DOHH2 (cell line): ENCODE measurements around the gene ACADL.

Source experiments
- H3F3A ChIP-seq: fragments of 200-600 bp; sonication (generic), shearing (Covaris generic); 2 replicates; pipeline ENCODE4 v1.6.0; 2016; ENCODE audit warnings: antibody characterized with exemption, mild to moderate bottlenecking; ENCODE audit not compliant: control insufficient read depth, insufficient read depth
- H3K27ac ChIP-seq: fragments of 200-600 bp; sonication (generic); 2 replicates; pipeline ENCODE4 v1.5.1; 2014; ENCODE audit warnings: low read depth, mild to moderate bottlenecking, low read length, moderate library complexity
- H3K27me3 ChIP-seq: fragments of 200-600 bp; sonication (generic); 2 replicates; pipeline ENCODE4 v1.6.1; 2014; ENCODE audit warnings: mild to moderate bottlenecking, low read length, mixed read lengths; ENCODE audit not compliant: control insufficient read depth
- H3K36me3 ChIP-seq: fragments of 200-600 bp; sonication (generic); 2 replicates; pipeline ENCODE4 v1.6.1; 2014; ENCODE audit warnings: mild to moderate bottlenecking, low read length, moderate library complexity, mixed read lengths; ENCODE audit not compliant: control insufficient read depth
- H3K4me1 ChIP-seq: fragments of 200-600 bp; sonication (generic); 2 replicates; pipeline ENCODE4 v1.6.1; 2014; ENCODE audit warnings: mild to moderate bottlenecking, low read length, mixed read lengths; ENCODE audit not compliant: control insufficient read depth
- H3K4me2 ChIP-seq: fragments of 200-600 bp; sonication (generic); 2 replicates; pipeline ENCODE4 v1.6.0; 2014; ENCODE audit warnings: mild to moderate bottlenecking, low read length, moderate library complexity
- H3K4me3 ChIP-seq: fragments of 200-600 bp; sonication (generic); 2 replicates; pipeline ENCODE4 v1.5.1; 2014; ENCODE audit warnings: mild to moderate bottlenecking, low read length, mixed read lengths
- H3K79me2 ChIP-seq: fragments of 200-600 bp; sonication (generic); 2 replicates; pipeline ENCODE4 v1.6.1; 2014; ENCODE audit warnings: mild to moderate bottlenecking, low read length, mixed read lengths; ENCODE audit not compliant: control insufficient read depth
- H3K9me2 ChIP-seq: fragments of 200-600 bp; sonication (generic); replicated peaks from 2 replicates; pipeline ENCODE4 v1.6.1; 2014; ENCODE audit warnings: mild to moderate bottlenecking, low read length, mixed read lengths; ENCODE audit not compliant: control insufficient read depth
- H3K9me3 ChIP-seq: fragments of 200-600 bp; sonication (generic); 2 replicates; pipeline ENCODE4 v1.6.1; 2014; ENCODE audit warnings: antibody characterized with exemption, low read length, mixed read lengths; ENCODE audit not compliant: control insufficient read depth, insufficient read depth
- H4K20me1 ChIP-seq: fragments of 200-600 bp; sonication (generic); 2 replicates; pipeline ENCODE4 v1.6.0; 2014; ENCODE audit warnings: low read depth, mild to moderate bottlenecking, antibody characterized with exemption, low read length, moderate library complexity; ENCODE audit not compliant: control insufficient read depth, insufficient read depth
- EZH2phosphoT487 ChIP-seq: fragments of 200-600 bp; sonication (generic); IDR thresholded peaks from 2 replicates; pipeline ENCODE4 v1.6.1; 2017; ENCODE audit warnings: borderline replicate concordance, mild to moderate bottlenecking, antibody characterized with exemption, low read length, moderate library complexity, mixed read lengths
- TF ChIP-seq, protein P1 (sequence below): fragments of 200-600 bp; sonication (generic); IDR thresholded peaks from one replicate; pipeline ENCODE4 v1.5.1; 2014; ENCODE audit warnings: antibody characterized with exemption, mild to moderate bottlenecking, low read depth, low read length; ENCODE audit not compliant: poor library complexity, severe bottlenecking

Gene ACADL

DNA sequence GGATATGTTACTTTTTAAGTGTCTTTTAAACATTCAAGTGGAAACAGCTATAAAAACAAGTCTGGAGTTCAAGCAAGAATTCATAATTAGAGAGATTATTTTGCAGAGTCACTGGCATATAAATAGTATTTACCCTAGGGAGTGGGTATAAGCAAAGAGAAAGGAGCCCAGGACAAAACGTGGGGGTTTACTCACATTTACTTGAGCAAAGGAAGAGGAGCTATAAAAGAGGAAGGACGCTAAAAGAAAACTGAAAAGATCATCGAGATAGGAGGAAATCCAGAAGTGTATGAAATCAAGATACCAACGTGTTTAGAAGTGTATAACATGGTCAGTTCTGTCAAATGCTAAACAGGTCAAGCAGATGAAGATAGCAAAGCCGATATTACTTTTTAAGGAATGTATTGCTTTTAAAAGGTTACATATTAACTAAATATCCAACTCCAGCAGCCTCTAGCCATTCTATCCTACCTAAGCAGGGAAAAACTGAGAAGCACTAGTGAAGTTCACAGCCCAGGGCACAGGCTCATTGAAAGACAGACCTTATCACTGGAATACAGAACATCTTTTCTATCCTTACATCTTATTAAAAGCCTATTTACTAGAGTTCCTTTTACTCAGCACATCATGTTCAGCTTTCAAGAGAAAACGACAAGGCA lies 62.7 kb downstream of the ACADL start:
- H3K4me2 ChIP-seq = no peak overlapping the region
- no peaks in the 10 kb centered on the region for H4K20me1 ChIP-seq
- no peak overlapping the region for H3K27ac ChIP-seq
- H3K4me3 ChIP-seq = no peak overlapping the region
- peaks cover 4% of the 10 kb centered on the region; the same call in 1 of the 2 replicates for H3K4me1 ChIP-seq
- H3K27me3 ChIP-seq = no peaks in the 10 kb centered on the region
- no peaks in the 10 kb centered on the region for H3F3A ChIP-seq
- peaks cover 29% of the 10 kb centered on the region for H3K79me2 ChIP-seq
- H3K9me2 ChIP-seq = no peaks in the 10 kb centered on the region
- TF ChIP-seq, protein P1, sequence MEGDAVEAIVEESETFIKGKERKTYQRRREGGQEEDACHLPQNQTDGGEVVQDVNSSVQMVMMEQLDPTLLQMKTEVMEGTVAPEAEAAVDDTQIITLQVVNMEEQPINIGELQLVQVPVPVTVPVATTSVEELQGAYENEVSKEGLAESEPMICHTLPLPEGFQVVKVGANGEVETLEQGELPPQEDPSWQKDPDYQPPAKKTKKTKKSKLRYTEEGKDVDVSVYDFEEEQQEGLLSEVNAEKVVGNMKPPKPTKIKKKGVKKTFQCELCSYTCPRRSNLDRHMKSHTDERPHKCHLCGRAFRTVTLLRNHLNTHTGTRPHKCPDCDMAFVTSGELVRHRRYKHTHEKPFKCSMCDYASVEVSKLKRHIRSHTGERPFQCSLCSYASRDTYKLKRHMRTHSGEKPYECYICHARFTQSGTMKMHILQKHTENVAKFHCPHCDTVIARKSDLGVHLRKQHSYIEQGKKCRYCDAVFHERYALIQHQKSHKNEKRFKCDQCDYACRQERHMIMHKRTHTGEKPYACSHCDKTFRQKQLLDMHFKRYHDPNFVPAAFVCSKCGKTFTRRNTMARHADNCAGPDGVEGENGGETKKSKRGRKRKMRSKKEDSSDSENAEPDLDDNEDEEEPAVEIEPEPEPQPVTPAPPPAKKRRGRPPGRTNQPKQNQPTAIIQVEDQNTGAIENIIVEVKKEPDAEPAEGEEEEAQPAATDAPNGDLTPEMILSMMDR = no peak
- no peak for TF ChIP-seq EZH2phosphoT487
- H3K36me3 ChIP-seq = no peaks in the 10 kb centered on the region
- H3K9me3 ChIP-seq = no peaks in the 10 kb centered on the region

DNA sequence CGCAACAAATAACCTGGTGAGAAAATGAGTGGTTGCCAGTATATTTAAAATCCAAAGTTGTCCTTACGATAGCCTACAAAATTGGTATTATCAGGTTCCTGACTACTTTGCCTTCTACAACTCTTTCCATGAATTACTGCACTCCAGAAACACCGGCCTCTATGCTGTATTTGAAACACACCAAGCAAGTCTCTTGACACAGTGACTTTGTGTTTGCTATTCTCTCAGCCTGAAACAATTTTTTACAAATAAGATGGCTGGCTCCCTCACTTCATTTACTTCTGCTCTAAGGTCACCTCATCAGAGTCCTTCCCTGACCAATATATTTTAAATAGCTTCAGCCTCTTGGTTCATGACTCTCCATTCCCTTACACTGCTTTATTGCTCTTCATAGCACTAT lies 66.2 kb downstream of the ACADL start:
- Histone ChIP-seq H3K4me2 (no peak overlapping the region), H3K27ac (no peak overlapping the region), H3F3A (no peaks in the 10 kb centered on the region), H3K36me3 (peaks cover 3% of the 10 kb centered on the region), H4K20me1 (no peaks in the 10 kb centered on the region), H3K9me2 (no peaks in the 10 kb centered on the region), H3K9me3 (no peaks in the 10 kb centered on the region), H3K27me3 (no peaks in the 10 kb centered on the region), H3K4me3 (no peak overlapping the region), H3K4me1 (peaks cover 4% of the 10 kb centered on the region; the same call in 1 of the 2 replicates), H3K79me2 (0 out of 2 replicates have a peak, but pooled peaks cover 16% of the 10 kb centered on the region)
- no peak for TF ChIP-seq EZH2phosphoT487
- TF ChIP-seq, protein P1 = no peak

DNA sequence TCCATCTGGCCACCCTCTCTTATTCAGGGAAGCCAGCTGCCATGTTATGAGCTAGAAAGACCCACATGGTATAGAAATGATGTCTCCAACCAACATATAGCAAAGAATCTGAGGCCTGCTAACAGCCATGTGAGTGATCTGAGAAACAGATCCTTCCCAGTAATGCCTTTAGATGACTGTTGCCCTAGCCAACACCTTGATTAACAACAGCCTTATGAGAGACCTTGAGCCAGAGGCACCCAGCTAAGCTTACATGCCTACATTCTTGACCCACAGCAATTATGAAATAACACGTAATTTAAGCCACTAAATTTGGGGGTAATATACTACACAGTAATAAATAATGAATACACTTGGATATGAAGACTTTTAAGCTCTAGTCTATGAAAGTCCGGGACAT lies 67.0 kb downstream of the ACADL start:
- no peaks in the 10 kb centered on the region for H3K9me2 ChIP-seq
- no peaks in the 10 kb centered on the region for H3K27me3 ChIP-seq
- no peak for TF ChIP-seq EZH2phosphoT487
- TF ChIP-seq, protein P1 = no peak
- no peak overlapping the region for H3K27ac ChIP-seq
- H4K20me1 ChIP-seq = no peaks in the 10 kb centered on the region
- H3K4me2 ChIP-seq = no peak overlapping the region
- peaks cover 10% of the 10 kb centered on the region for H3K36me3 ChIP-seq
- H3K4me1 ChIP-seq = peaks cover 4% of the 10 kb centered on the region; the same call in 1 of the 2 replicates
- no peaks in the 10 kb centered on the region for H3K9me3 ChIP-seq
- H3F3A ChIP-seq = no peaks in the 10 kb centered on the region
- H3K79me2 ChIP-seq = 0 out of 2 replicates have a peak, but pooled peaks cover 15% of the 10 kb centered on the region
- no peak overlapping the region for H3K4me3 ChIP-seq
